NOMO-1 treated with dmso at 0.1 percent for 144 hours (cell line): ENCODE results near the gene CDT1.

Source experiments
- DNase-seq: peaks from one replicate; lab custom pipeline; 2025; ENCODE audit not compliant: unreplicated experiment; lab: John Stamatoyannopoulos, UW

CDT1 gene

DNA sequence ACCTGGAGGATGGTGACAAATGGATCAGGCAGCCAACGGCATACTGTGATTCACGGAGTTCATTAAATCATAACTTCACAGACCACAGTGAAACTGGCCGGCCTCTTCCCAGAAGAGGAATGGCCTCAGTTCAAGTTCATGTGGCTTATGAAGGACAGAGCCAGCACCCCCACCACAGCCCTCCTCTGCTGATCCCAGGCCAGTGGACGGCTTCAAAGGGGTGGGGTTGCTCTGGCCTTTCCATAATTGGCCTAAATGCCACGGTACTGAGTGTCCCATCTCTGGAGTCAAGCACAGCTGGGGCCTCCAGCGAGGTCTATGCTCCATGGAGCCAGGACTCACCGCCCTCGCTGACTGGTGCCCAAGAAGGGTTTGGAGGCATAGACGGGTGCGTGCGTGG, 31.8 kb downstream of the CDT1 start:
- no peak for DNase-seq

GRCh38 chr16:88835818-88836217, 32.2 kb downstream of the CDT1 start:
- no peak for DNase-seq

- no peak for DNase-seq
Observed at GRCh38 chr16:88836791-88837190, 33.2 kb downstream of the CDT1 start.

DNA sequence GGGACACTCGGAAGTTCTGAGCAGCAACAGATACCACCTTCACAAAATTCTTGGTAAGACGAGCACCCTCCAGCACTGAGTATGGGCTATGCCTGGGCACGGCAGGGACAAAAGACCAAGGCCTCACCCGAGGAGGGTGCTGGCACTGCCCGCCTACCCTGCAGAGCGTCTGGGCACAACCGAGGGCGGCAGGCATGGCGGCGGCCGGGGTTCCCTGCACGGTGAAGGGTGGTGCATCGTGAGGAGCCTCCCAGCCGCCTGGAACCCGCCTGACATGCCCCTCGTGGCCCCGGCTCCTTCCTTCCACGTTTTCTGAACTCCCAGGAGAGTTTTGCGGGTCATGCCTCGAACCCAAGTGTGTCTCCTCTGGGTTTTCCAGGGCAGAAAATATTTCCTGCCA, 34.2 kb downstream of the CDT1 start:
- no peak for DNase-seq

GRCh38 chr16:88838566-88838965, 35.0 kb downstream of the CDT1 start:
- DNase-seq, result no peak

GRCh38 chr16:88839026-88839529, 35.5 kb downstream of the CDT1 start:
- no peak for DNase-seq

DNA sequence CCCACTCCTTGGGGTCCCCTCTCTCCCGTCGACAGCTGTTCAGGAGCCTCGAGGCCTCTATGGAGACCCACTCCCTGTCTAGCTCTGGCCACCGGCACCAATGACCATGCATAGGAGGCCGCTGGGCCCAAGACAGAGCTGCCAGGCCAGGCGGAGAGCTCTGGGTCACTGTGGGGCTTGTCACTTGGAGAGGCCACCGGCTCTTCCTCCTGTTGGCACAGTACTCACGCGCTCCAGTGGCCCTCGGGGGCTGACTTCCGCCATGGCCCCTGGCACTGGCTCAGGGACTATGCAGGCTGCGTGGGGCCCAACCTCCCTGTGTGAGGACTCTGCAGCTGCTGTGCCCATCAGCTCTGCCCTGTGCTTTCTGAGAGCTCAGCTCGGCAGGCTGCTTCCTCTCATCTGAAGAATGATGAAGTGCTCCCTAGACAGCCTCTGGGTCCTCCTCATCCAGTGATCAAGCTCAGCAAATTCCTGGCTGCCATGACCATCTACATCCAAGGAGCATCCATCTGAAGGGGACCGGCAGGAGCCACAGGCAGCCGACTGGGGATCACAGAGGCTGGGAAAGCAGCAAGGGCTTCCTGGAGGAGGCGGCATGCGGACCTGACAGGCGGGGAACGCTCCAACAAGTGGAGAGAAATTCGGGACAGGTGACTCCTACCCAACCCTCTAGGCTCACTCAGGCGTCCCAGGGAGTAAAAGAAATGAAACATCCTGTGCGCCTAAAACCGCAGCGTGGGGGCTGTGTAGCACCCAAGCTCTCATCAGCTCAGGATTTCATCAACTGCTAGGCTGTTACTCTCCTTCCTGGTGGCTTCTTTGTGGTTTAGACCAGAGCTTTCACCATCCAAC, 36.4 kb downstream of the CDT1 start:
- no peak for DNase-seq

- DNase-seq, result no peak
Observed at GRCh38 chr16:88840600-88841215, 37.1 kb downstream of the CDT1 start.

GRCh38 chr16:88841521-88842307, 38.1 kb downstream of the CDT1 start:
- DNase-seq, result no peak

GRCh38 chr16:88842308-88842756, 38.7 kb downstream of the CDT1 start:
- DNase-seq, result no peak

DNA sequence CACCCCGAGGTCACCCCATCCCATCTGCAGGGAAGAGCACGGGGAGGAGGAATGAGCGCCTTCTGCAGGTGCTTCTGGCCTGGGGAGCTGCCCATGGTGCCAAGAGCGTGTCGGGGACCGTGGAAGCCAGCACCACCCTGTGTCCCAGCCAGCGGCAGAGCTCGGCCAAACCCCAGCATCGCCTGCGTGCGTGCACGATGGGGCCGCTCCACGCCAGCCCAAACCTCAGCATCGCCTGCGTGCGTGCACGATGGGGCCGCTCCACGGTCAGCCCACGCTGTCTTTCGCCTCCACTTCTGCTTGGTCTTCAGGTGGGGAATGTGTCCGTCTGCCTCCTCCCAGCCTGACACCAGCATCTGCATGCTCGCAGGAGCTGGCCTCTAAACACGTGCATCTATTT, 39.2 kb downstream of the CDT1 start:
- DNase-seq, result no peak

DNA sequence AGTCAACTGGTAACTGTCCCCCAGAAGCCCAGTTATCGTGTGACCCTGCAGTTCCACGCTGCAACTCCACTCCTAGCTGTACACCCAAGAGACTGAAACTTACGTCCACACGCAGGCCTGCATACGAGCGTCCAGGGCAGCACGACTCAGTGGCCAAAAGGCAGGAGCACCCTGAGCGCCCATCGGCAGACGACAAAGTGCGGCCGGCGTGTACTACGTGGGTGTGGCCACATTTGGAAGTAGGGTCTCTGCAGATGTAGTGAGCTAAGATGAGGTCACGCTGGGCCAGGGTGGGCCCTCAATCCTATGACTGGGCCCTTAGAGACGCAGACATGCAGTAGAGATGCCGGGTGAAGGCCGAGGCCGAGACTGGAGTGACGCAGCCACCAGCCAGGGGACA, 39.7 kb downstream of the CDT1 start:
- DNase-seq, result no peak

GRCh38 chr16:88844419-88845036, 40.9 kb downstream of the CDT1 start:
- DNase-seq, result no peak

GRCh38 chr16:88846088-88846487, 42.5 kb downstream of the CDT1 start:
- DNase-seq, result no peak

GRCh38 chr16:88847654-88848053, 44.1 kb downstream of the CDT1 start:
- DNase-seq, result no peak

DNA sequence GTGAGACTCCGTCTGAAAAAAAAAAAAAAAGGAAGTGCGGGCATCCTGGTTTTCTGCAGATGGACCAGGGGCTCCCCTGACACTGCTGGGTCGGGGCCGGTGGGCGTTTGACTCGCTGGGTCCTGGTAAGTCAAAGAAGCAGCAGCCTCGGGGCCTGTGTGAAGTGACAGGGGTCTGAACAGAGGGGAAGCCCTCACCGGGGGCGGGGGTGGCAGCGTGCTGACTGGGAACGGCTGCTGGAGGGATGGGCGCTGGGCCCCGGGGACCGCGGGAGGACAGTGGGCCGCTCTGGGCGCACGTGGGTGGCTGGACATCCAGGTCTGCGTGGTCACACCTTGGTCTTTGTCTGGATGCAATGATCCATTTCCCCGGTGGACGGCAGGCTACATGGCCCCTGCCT, 45.0 kb downstream of the CDT1 start:
- no peak for DNase-seq

DNA sequence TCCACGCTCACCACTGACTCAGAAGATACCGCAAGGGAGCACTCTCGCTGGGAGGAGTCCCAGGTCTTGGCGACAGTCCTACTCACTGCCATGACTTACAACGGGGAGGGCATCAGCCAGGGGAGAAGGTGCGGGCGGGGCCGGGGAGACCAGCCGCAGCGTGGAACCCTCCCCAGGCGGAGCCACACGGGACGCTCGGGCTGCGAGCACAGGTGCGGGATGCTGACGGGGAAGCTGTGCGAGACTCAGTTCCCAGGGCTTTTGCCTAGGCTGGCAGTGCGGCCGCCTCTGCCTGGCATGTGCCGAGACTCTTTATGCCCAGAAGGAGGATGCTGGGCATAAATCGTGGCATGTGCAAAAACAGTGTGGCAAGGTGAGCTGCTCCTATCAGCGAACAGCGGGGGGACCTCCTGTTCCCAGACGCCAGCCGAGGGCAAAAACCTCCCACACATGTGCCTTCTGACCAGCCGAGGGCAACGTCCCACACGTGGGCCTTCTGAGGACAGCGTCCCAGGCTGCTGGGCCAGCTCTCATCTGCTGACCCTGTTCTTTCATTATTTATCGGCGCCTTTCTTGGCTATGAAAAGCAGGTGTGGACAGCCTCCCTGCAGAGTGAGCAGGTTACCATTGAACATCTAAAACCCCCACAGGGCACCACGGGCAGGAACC, 47.1 kb downstream of the CDT1 start:
- DNase-seq, result no peak

- no peak for DNase-seq
Observed at GRCh38 chr16:88851616-88852015, 48.0 kb downstream of the CDT1 start.

DNA sequence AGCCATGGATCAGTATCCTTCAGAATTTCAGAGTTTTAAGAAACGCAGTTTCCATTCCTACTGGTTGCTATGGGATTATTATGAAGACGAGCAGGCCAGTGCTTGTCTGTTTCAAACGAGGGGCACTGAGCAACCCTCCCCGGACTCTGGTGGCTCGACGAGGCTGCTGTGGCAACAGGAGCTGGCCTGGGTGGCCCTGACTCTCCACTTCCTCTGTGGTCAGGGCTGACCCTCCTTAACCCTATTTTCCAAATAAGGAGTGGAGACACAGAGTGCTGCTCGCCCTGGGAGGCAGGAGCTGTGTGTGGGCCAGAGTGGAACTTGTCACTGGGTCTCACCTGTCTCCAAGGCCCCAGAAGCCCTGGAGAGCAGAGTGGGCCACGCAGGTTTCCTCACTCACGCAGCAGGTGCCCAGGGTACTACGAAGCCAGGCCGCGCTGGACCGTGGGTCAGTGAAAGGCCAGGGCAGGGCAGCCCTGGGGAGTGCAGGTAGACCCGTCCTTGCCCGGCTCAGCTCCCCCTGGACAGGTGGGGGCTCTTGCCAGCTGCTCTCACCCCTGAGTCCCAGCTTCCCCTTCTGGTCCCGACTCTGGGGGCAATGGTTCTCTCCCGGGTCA, 49.8 kb downstream of the CDT1 start:
- DNase-seq, result no peak
